ENCODE data around the gene TOR1AIP2. TPM values are rescaled to one million over a fixed set of nuclear protein-coding genes. Genes with fewer than 3 reads are reported as not detected.

The TOR1AIP2 gene
- total and polyA plus RNA-seq, 2 of the 8 experiments (the other 6 are each of a cell fraction or from before 2014, with no cell fraction given) = 12.1 to 75.2 TPM

DNA sequence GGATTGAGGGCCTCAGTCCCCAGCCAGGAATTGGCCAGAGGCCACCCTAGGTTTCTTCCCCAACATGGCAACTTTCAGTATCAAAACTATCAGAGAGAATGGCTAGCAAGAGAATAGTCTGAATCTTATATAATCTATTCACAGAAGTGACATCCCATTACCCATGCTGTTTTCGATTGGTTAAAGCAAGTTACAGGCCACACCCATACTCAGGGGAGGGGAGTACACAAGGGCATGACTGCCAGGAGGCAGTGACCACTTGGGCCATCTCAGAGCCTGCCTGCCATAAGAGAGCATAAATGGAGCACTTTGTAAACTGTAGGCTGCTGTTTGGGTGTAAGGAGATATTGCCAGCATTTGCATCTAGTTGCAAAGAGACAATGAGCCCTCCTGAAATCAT is 69.1 kb downstream of the TOR1AIP2 start:
- H3K18ac ChIP-seq (ENCODE audit: extremely low read depth, low read length) = no peak overlapping the region
- H3K56ac ChIP-seq (replicated peaks; ENCODE audit: insufficient read length, low read depth, low read length) = no peak overlapping the region
- no peak overlapping the region for H4K8ac ChIP-seq (ENCODE audit: extremely low read depth, insufficient read depth, low read length)
- H2BK120ac ChIP-seq (replicated peaks; ENCODE audit: low read depth, low read length) = no peak overlapping the region
- H2AFZ ChIP-seq (ENCODE audit: low read length) = no peak overlapping the region
- H3K4me1 ChIP-seq (replicated peaks in 1 of 4; ENCODE audit: control insufficient read depth in 3 of 4, insufficient read depth in 4 of 4, low read length in 3 of 4) = no peaks in the 10 kb centered on the region; a peak in 2 of 7 replicates
- no peak overlapping the region for H2AK5ac ChIP-seq (ENCODE audit: low read depth, low read length)
- no peak overlapping the region for H4K91ac ChIP-seq (replicated peaks; ENCODE audit: insufficient read length, low read length)
- DNase-seq (ENCODE audit: low read depth in 1 of 2, low spot score in 2 of 2) (no peak), FAIRE-seq (no peak)
- no peaks in the 10 kb centered on the region for H3K9me3 ChIP-seq (ENCODE audit: insufficient read depth in 2 of 2, low read depth in 1 of 2, low read length in 1 of 2)
- H3K9ac ChIP-seq (replicated peaks in 1 of 4; ENCODE audit: extremely low read depth in 1 of 4, low read depth in 3 of 4, low read length in 3 of 4) = no peak overlapping the region
- H3K27ac ChIP-seq (ENCODE audit: low read depth, low read length) = no peak overlapping the region
- H2BK15ac ChIP-seq (ENCODE audit: low read length) = no peak overlapping the region
- H2BK20ac ChIP-seq (ENCODE audit: low read length) = no peak overlapping the region
- WGBS, 2 experiments (ENCODE audit: extremely low coverage in 1 of 2, insufficient coverage in 1 of 2, insufficient read length in 1 of 2, insufficient replicate concordance in 2 of 2, low coverage in 1 of 2, low lambda C conversion rate in 2 of 2, missing lambda C conversion rate in 1 of 2) = 82% methylated on average over 1 of the region's 1 CpG; no CpG with 5 or more reads in 1 of the 2 experiments
- H3K23me2 ChIP-seq (ENCODE audit: low read depth, low read length) = no peaks in the 10 kb centered on the region
- H3K14ac ChIP-seq (ENCODE audit: insufficient read length) = no peak overlapping the region
- H3K79me2 ChIP-seq (ENCODE audit: control insufficient read depth in 1 of 2, insufficient read depth in 2 of 2, low read length in 2 of 2) = no peaks in the 10 kb centered on the region
- H2BK12ac ChIP-seq (ENCODE audit: low read depth, low read length) = no peak overlapping the region
- CTCF ChIA-PET (ENCODE audit: partially characterized antibody) = interaction anchor here (0.7 to 16.2 kb wide), 14 partner anchors 9 to 702 kb away, joined by 3 to 595 read pairs (median 27); no protein-coding TSS in a partner anchor
- H2BK5ac ChIP-seq (ENCODE audit: low read depth, low read length) = no peak overlapping the region
- no peak overlapping the region for H3K23ac ChIP-seq (ENCODE audit: insufficient read length)
- TF ChIP-seq CREB1 (IDR thresholded peaks at IDR 0.05) (no peak), BRCA1 (IDR thresholded peaks at IDR 0.05; ENCODE audit: low read depth, low read length) (no peak), TAF1 (IDR thresholded peaks at IDR 0.05; ENCODE audit: low read depth, low read length) (no peak), TEAD4 (IDR thresholded peaks at IDR 0.05; ENCODE audit: low read depth, low read length) (no peak), CBX5 (IDR thresholded peaks at IDR 0.05; ENCODE audit: low read depth, low read length) (no peak), EP300 (IDR thresholded peaks at IDR 0.05; ENCODE audit: borderline replicate concordance in 1 of 2, low read depth in 2 of 2, low read length in 2 of 2) (no peak)
- no peak overlapping the region for H4K5ac ChIP-seq (ENCODE audit: insufficient read length, low read depth, low read length)
- H3K36me3 ChIP-seq (ENCODE audit: control insufficient read depth in 2 of 4, insufficient read depth in 4 of 4, low read length in 3 of 4) = no peaks in the 10 kb centered on the region
- no peaks in the 10 kb centered on the region for H3K79me1 ChIP-seq (ENCODE audit: low read depth, low read length)
- no peak overlapping the region for H3K4me3 ChIP-seq (ENCODE audit: extremely low read depth in 1 of 4, insufficient read depth in 2 of 4, low read depth in 3 of 4, low read length in 4 of 4)
- peaks cover 0 to 3% (median 0%) of the 10 kb centered on the region in 4 experiments; a peak in 1 of 7 replicates for H3K27me3 ChIP-seq (replicated peaks in 1 of 4; ENCODE audit: control insufficient read depth in 3 of 4, extremely low read depth in 1 of 4, insufficient read depth in 3 of 4, low read length in 3 of 4)
- H3K4me2 ChIP-seq (ENCODE audit: insufficient read depth in 1 of 2, low read depth in 2 of 2, low read length in 2 of 2) = no peak overlapping the region
- H3K4ac ChIP-seq (replicated peaks; ENCODE audit: insufficient read length, low read depth, low read length) = no peak overlapping the region
- no peaks in the 10 kb centered on the region for H4K20me1 ChIP-seq (replicated peaks in 1 of 2; ENCODE audit: control insufficient read depth in 1 of 2, insufficient read depth in 2 of 2, low read length in 2 of 2)
- POLR2A ChIA-PET (ENCODE audit: partially characterized antibody) = interaction anchor here (1.2 kb wide), 1 partner anchor 10 kb away, joined by 3 read pairs; no protein-coding TSS in a partner anchor

All from H1 (cell line).